K562 (cell line): ENCODE data around the gene PNP. TPM values are rescaled to one million over a fixed set of nuclear protein-coding genes. Genes with fewer than 3 reads are reported as not detected.

Experiments used
- CXXC5 ChIP-seq: fragments of 250-450 bp; sonication (Bioruptor Pico); IDR thresholded peaks from 2 replicates; pipeline ENCODE4 v1.8.0; 2022; ENCODE audit warnings: inconsistent platforms, mild to moderate bottlenecking, moderate library complexity
- DDX20 ChIP-seq: fragments of 450-650 bp; IDR thresholded peaks from 2 replicates; pipeline ENCODE4 v1.6.1; 2016; ENCODE audit warnings: missing genetic modification characterization, low read depth, mild to moderate bottlenecking, missing compliant biosample characterization, moderate library complexity
- E2F5 ChIP-seq: sonication (generic); formaldehyde crosslinking; IDR thresholded peaks from 2 replicates; pipeline ENCODE4 v1.8.0; 2022; ENCODE audit warnings: mild to moderate bottlenecking, missing genetic modification reagents
- GABPA ChIP-seq: fragments of 200-800 bp; sonication (Bioruptor generic); conservative IDR thresholded peaks from 2 replicates; pipeline ENCODE4 v1.6.1; 2016; ENCODE audit warnings: low read depth, missing genetic modification characterization, missing compliant biosample characterization
- MBD1 ChIP-seq: fragments of 250-450 bp; sonication (Bioruptor Pico); IDR thresholded peaks from 2 replicates; pipeline ENCODE4 v1.8.0; 2022; ENCODE audit warnings: inconsistent platforms
- MIER1 ChIP-seq: fragments of 450-650 bp; IDR thresholded peaks from 2 replicates; pipeline ENCODE4 v1.6.1; 2016; ENCODE audit warnings: antibody characterized with exemption, mild to moderate bottlenecking, low read depth
- MYC ChIP-seq, 2 experiments: fragments of 250-450 bp in 1 of 2; sonication (Bioruptor Pico) in 1 of 2; IDR thresholded peaks; 2 replicates each; pipeline versions ENCODE4 v1.5.1 to v1.6.1; 2012 to 2021; ENCODE audit warnings: low read depth in 2 of 2, borderline replicate concordance in 1 of 2, improper control_type of control experiment in 1 of 2, low read length in 1 of 2, mild to moderate bottlenecking in 1 of 2, moderate library complexity in 1 of 2
- NFIX ChIP-seq: fragments of 250-450 bp; sonication (Bioruptor Pico); IDR thresholded peaks from 2 replicates; pipeline ENCODE4 v1.4.0; 2020; ENCODE audit warnings: low read depth, mild to moderate bottlenecking, moderate library complexity
- NFYB ChIP-seq: IDR thresholded peaks from 2 replicates; pipeline ENCODE4 v1.6.1; 2011; ENCODE audit warnings: mild to moderate bottlenecking, moderate library complexity; ENCODE audit not compliant: insufficient read length; ENCODE audit errors: extremely low read depth
- RFX7 ChIP-seq: fragments of 250-450 bp; sonication (Bioruptor Pico); IDR thresholded peaks from 2 replicates; pipeline ENCODE4 v1.5.1; 2021; ENCODE audit warnings: mild to moderate bottlenecking
- SIN3B ChIP-seq: fragments of 450-650 bp; IDR thresholded peaks from 2 replicates; pipeline ENCODE4 v1.6.1; 2017; ENCODE audit warnings: low read depth, mild to moderate bottlenecking, moderate library complexity
- SMARCA4 ChIP-seq: fragments of 450-650 bp; IDR thresholded peaks from 2 replicates; pipeline ENCODE4 v1.6.1; 2016
- SMARCC2 ChIP-seq: fragments of 450-650 bp; IDR thresholded peaks from 2 replicates; pipeline ENCODE4 v1.6.1; 2017; ENCODE audit warnings: antibody characterized with exemption, moderate library complexity, mild to moderate bottlenecking, low read depth
- TEAD2 ChIP-seq: fragments of 450-650 bp; IDR thresholded peaks from 2 replicates; pipeline ENCODE4 v1.6.1; 2016; ENCODE audit warnings: missing genetic modification characterization, control low read depth, missing compliant biosample characterization
- ZKSCAN1 ChIP-seq: fragments of 150-350 bp; IDR thresholded peaks from 2 replicates; pipeline ENCODE4 v1.6.1; 2016; ENCODE audit warnings: low read depth, low read length
- ZNF764 ChIP-seq: fragments of 250-450 bp; sonication (Bioruptor Pico); IDR thresholded peaks from 2 replicates; pipeline ENCODE4 v1.4.0; 2020; ENCODE audit warnings: low read depth, mild to moderate bottlenecking, moderate library complexity
- polyA plus RNA-seq, 8 experiments: library from polyadenylated mRNA; depleted of rRNA in 4 of 8; stranded (reverse) in 5 of 8; unstranded in 3 of 8; fragments of >200 nt; fragmentation: Nextera tagmentation in 2 of 8; fragmentation: Illumina TruSeq in 1 of 8; extraction: Ambion mirVana in 2 of 8; extraction: Trizol in 1 of 8; gene quantifications; 2 replicates each; pipeline versions ENCODE4 v1.2.1 to v1.2.3, GENCODE V29; 2011 to 2014; ENCODE audit warnings: inconsistent platforms in 1 of 8, missing spikeins in 1 of 8
- total RNA-seq, 7 experiments: library from RNA; depleted of rRNA in 6 of 7; stranded (reverse); fragments of >200 nt in 6 of 7; fragmentation: Illumina TruSeq in 2 of 7; extraction: Trizol in 2 of 7; gene quantifications; 2 replicates each; pipeline versions ENCODE4 v1.2.1 to v1.2.3, GENCODE V29; 2011 to 2021; ENCODE audit warnings: low replicate concordance in 1 of 7
- TF ChIP-seq, protein P1 (sequence below): fragments of 250-450 bp; sonication (Bioruptor Pico); IDR thresholded peaks from 2 replicates; pipeline ENCODE4 v1.4.0; 2020; ENCODE audit warnings: borderline replicate concordance
- TF ChIP-seq, protein P2 (sequence below): sonication (generic); formaldehyde crosslinking; IDR thresholded peaks from 2 replicates; pipeline ENCODE4 v1.5.0; 2020; ENCODE audit warnings: missing genetic modification reagents
- TF ChIP-seq, protein P3 (sequence below): conservative IDR thresholded peaks from 2 replicates; pipeline ENCODE4 v1.6.1; 2011; ENCODE audit warnings: low read depth, mild to moderate bottlenecking, low read length; ENCODE audit not compliant: control insufficient read depth

Gene PNP
- total and polyA plus RNA-seq, 9 of the 15 experiments (the other 6 are each of a cell fraction or from before 2014, with no cell fraction given) = 92.5 to 288 (median 137) TPM

GRCh38 chr14:20454516-20455354 lies 14.5 kb upstream of the PNP start, which contains the start of the genes APEX1 and OSGEP (continued):
- TF ChIP-seq SIN3B (peak; percentile 49; the same call in 1 of the 2 replicates), RFX7 (CRISPR knock-in tag) (no peak), NFYB (peak; percentile 64), MYC (IDR thresholded peaks at IDR 0.05; ENCODE audit: low read depth, low read length) (peak; percentile 94), MYC (CRISPR knock-in tag; IDR thresholded peaks at IDR 0.05; ENCODE audit: borderline replicate concordance, low read depth) (peak; percentile 93), SMARCA4 (0 out of 2 replicates have a peak, but pooled peaks have one; percentile 20), TEAD2 (0 out of 2 replicates have a peak, but pooled peaks have one; percentile 25), DDX20 (no peak), CXXC5 (CRISPR knock-in tag) (peak; percentile 94), MBD1 (CRISPR knock-in tag) (no peak), MIER1 (no peak), ZNF764 (CRISPR knock-in tag) (peak; percentile 51; the same call in 1 of the 2 replicates), E2F5 (CRISPR knock-in tag) (0 out of 2 replicates have a peak, but pooled peaks have one; percentile 1), GABPA (peak; percentile 53; the same call in 1 of the 2 replicates), SMARCC2 (no peak), ZKSCAN1 (peak; percentile 75; the same call in 1 of the 2 replicates), NFIX (CRISPR knock-in tag) (no peak)
- TF ChIP-seq, protein P1, sequence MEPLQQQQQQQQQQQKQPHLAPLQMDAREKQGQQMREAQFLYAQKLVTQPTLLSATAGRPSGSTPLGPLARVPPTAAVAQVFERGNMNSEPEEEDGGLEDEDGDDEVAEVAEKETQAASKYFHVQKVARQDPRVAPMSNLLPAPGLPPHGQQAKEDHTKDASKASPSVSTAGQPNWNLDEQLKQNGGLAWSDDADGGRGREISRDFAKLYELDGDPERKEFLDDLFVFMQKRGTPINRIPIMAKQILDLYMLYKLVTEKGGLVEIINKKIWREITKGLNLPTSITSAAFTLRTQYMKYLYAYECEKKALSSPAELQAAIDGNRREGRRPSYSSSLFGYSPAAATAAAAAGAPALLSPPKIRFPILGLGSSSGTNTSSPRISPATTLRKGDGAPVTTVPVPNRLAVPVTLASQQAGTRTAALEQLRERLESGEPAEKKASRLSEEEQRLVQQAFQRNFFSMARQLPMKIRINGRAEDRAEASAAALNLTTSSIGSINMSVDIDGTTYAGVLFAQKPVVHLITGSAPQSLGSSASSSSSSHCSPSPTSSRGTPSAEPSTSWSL (CRISPR knock-in tag) = no peak
- TF ChIP-seq, protein P2, sequence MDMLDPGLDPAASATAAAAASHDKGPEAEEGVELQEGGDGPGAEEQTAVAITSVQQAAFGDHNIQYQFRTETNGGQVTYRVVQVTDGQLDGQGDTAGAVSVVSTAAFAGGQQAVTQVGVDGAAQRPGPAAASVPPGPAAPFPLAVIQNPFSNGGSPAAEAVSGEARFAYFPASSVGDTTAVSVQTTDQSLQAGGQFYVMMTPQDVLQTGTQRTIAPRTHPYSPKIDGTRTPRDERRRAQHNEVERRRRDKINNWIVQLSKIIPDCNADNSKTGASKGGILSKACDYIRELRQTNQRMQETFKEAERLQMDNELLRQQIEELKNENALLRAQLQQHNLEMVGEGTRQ (CRISPR knock-in tag) = peak; percentile 100
- TF ChIP-seq, protein P3, sequence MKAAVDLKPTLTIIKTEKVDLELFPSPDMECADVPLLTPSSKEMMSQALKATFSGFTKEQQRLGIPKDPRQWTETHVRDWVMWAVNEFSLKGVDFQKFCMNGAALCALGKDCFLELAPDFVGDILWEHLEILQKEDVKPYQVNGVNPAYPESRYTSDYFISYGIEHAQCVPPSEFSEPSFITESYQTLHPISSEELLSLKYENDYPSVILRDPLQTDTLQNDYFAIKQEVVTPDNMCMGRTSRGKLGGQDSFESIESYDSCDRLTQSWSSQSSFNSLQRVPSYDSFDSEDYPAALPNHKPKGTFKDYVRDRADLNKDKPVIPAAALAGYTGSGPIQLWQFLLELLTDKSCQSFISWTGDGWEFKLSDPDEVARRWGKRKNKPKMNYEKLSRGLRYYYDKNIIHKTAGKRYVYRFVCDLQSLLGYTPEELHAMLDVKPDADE = peak; percentile 44; the same call in 1 of the 2 replicates
